NCI-H345 treated with DMSO at 0.1 percent for 48 hours (cell line): ENCODE results near the gene BRMS1.
A peak's percentile ranks its signal among the peaks of the same experiment; 100 is the strongest.

Experiments used
- DNase-seq: peaks from one replicate; lab custom pipeline; 2025; ENCODE audit not compliant: unreplicated experiment; lab: John Stamatoyannopoulos, UW

Gene BRMS1

DNA sequence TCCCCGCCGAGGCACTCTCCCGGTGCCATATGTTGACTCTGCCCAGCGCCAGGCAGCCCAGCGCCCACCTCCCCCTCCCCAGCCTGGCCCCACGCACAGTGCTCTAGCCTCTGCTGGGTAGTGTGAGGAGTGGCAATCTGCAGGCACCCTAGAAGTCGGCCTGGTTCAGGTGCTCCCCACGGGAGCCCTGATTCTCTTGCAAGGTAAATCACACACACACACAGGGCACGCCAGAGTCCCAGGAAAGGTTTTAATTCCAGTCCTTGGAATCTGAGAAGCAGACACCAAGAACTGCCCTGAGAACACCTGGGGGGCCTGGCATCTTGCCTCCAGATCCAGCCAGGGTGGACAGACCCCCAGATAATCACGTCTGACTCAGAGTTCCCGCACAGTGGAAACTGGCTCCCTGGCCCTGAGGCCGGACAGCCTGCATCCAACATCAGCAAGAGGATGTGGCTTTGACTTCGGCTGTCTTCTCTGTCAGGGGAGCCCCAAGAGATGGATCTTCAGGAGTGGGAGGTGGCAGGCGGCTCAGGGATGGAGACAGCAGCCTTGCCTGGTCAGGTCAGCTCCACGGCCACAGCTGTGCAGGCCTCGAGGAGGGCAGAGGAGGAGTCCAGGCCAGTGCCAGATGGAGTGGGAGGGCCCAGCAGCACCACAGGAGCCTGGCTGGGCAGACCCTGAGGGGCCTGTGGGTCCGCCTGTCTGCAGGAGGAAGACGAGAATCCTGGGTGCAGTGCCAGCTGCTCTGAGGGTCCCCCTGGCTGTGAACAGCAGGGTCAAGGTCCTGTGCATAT is 7.6 kb downstream of the BRMS1 start:
- no peak for DNase-seq

DNA sequence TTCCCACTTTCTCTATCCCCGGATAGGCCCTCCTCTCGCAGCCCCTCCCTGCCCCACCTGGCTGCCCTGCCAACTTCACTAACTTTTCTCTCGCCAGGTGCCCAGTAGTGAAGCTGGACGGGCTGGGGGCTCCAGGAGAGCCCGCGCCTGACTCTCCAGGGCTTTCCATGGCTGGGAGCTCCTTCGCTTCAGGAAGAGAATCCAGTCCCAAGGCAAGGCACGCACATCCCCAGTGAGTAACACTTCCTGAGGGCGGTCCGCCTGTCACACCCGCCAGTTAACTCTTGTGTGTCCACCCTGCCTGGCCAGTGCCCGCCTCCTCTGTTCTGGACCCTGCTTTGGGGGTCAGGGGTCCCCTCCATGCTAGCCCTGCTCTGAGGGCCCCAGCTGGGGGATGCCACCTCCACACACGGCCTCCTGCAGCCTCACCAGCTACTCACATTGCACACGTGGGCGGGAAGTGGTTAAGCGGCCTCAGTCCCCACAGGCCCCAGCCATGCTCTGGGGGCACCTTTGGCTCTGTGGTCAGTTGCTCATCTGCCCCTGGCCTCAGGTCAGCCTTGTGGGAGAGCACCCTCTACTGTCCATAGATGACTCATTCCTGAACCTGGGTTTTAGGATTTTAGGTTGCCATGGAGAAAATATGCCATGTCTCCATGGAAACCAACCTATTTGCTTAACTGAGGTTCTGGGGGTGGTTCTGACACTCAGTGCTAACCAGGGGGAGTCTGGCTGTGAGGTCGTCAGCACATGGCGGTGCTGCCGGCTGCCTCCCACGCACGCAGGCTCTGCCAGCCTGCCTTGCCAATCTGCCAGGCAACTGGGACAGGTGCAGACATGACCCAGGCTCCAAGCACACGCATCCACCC is 8.4 kb downstream of the BRMS1 start, which contains the start of gene RIN1:
Gene RIN1 (minus strand): TSS at position 201 of the 869 bp plus-strand sequence. CDS start 32 bp downstream, at position 169.
- no peak for DNase-seq

DNA sequence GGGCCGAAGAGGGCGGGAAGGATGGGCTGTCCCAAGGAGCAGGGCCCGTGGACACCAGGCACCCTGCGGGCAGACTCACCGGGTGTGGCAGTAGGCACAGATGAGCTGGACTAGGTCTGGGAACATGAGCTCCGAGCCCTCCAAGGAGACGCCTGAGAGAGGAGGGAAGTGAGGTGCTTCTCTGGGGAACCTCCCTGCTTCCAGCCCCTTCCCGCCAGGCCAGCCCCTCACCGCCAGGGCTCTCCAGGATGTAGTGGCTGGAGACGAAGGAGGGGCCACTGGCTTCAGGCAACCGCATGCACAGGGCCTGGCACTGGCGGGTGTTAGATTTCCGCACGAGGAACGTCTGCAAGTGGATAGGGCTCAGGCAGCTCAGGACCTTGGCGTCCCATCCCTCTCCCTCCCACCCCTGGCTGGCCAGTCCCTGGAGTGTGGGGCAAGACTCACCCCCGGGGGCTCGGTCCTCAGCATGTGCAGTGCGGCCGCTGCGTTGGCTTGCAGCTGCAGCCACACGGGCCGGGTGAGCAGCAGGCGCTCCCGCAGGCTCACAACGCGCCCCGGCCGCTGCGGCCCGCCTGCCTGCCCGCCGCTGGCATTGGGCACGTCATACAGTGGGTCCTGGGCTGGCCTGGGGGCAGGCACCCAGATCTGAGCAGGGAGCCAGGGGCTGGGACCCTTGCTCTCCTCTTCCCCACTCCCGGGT is 9.2 kb downstream of the BRMS1 start:
- no peak for DNase-seq

DNA sequence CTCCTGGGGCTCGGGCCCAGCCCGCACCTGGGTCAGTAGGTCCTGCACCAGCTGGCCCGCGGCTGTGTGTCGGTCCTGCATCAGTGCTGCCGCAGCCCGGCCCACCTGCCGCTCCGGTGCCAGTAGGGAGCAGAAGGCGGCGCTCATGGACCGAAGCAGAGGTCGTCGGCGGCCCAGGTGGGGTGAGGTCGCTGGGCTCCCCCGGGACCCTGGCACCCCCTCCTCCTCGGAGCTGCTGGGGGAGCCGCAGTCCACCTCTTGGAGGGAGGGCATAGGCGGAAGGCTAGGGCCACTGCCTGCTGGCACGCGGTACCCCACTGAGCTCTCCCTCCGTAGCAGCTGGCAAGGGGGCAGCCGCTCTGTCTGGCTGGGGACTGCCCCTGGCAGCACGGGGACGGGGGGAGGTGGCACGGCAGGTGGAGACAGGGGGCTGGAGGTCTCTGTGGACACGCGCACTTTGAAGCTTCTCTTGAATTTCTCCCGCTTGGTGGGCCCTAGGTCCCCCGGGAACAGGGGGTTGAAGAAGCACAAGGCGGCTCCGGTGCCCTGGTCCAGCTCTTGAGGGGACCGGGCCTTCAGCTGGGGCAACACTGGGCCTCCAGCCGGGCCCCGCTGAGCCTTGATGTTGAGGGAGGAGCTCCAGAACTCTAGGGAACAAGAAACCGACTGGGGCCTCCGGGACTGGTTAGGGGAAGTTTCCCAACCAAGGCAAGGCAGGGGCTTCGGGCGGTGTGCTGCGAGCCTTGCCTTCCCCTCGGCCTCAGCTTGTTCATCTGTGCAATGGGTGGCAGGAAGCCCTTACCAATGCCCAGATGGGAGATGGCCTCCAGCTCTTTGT is 10.1 kb downstream of the BRMS1 start:
- no peak for DNase-seq

DNA sequence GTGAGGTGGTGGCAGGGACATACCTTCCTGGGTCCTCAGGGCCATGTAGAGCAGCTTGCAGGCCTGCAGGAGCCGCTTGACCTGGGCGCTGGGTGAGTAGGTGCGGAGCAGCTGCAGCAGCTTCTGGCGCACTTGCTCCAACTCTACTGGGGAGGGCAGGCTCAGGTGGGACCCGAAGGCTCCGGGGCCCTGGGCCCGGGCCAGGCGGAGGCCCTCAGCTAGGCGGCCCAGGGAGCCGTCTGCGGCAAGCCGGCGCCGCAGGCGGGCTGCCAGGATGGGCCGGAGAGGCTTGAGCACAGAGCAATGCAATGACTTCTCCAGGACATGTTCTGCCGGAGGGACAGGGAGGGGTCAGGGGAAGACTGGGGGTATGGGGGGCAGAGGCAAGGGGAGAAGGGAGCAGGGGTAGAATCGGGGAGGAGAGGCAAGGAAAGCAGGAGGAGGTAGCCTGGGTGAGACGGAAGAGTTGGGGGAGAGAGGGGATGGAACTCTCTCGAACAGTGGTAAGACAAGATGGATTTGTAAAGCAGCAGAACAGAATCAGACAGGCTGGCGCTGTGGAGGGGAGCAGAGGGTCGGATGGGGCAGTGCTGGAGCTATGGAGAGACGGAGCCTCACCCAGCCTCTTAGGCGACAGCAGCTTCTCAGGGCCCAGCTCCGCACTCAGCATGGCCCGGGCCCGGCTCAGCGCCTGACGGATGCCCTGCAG is 10.9 kb downstream of the BRMS1 start:
- no peak for DNase-seq

DNA sequence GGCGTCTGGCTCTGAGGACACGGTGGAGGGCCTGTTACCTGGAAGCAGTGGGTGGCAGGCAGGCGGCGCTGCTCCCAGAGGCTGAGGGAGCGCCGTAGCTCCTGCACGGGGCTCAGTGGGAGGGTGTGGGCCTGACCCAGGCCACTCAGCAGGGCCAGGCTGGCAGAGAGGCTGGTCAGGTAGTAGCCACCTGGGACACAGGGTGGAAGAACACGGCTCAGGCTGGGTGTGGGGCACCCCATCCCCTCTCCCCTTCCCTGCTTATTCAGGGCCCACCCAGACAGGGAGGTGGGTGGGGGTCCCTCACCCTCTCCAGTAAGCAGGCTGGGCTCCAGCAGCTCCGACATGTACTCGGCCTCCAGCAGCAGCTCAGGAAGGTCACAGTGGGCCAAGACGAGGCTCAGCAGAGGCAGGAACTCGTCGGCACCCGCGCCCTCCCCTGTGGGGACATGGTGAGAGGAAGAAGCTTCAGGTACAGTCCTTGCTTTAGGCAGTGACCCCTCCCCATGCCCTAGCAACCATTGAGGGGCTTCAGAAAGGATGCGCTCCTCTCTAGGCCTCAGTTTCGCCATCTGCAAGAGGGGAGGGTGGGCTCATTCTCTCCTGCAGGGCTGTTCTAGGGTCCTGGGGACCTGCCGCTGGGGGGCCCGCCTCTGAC is 11.6 kb downstream of the BRMS1 start:
- no peak for DNase-seq

DNA sequence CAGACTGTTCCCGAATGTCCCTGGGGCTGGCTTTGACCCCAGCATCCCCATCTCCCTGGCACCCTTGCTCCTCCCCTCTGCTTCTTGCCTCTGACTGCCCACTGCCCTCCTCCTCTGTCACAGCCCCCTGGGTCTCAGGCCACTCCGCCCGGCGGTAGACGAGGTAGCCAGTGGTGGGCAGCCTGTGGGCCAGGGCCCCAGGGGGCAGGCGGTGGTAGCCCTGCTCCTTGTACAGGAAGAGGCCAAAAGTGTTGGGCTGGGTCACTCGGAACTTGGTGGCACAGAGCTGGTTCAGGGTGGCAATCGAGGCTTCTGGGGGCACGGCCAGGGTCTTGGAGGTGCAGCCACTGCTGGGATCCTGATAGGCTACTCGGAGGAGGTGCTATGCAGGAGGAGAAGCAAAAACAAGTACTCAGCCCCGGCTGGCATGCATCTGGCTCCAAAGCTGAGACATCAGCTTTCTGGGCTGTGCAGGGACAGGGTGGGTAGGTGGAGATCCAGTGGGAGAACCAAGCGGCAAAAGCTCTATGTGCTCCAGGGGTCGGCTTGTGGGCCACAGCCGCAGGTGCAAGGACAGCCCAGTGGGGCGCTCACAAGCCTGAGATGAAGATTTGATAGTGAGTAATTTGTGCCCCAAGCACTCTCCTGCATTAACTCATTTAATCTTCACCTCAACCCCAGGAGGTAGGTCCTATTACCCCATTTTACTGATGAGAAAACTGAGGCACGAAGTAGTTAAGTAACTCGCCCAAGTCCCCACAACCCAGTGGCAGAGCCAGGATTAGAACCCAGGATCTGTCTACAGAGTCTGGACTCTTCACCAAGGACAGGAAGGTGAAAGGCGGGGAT is 12.3 kb downstream of the BRMS1 start:
- DNase-seq, result no peak

DNA sequence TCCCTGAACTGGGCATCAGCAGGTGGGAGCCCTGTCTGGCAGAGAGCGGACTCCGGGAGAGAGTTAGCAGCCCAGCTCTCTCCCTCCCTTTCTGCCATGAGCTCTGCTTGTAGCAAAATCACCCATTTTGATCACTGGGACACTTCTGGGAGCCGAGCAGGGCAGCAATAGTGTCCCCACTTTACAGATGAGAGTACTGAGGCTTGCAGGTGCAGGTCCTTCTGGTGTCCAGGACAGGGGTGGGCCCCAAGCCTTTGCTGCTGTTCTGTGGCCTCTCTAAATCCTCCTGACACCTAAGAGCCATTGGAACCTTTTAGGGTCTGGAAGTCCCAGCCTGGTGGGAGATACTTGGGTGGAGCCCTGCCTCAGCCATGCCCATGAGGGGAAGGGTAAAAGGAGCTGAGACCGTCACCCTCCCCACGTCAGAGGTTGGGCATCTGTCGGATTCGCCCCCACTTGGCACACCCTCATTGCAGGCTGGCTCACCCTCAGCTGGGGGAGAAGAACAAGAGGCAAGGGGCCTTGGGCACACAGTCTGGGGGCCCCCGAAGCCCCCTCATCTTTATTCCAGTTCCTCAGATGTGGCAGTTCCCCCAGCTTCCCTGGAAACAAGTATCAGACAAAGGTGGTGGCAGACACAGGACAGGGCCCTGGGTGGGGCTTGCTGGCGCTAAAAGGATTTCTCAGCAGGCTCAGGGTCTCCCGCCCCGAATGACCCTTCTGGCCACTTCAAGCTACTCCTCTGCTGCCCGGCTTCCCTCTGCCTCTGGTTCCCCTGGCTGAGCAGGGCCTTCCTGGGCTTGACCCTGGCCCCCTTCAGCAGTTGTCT is 13.1 kb downstream of the BRMS1 start:
- DNase-seq, result no peak

DNA sequence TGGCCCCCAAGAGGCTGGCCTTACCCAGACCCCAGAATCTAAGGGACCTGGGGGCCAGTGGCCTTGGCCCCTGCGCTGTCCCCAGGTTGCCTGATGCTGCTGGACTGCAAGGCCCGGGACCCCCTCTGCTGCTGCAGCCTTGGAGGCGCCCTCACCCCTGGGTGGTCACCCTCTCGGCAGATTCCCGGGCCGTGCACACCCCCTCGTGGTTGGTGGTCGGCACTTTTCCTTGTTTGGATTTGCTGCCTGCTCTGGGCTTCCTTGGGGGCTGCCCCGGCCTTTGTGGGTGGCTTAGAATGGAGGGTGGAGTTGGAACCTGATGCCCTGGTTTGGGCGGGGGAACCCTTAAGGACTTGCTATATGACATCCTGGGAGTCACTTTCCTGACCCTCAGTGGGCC is 14.0 kb downstream of the BRMS1 start:
- no peak for DNase-seq

DNA sequence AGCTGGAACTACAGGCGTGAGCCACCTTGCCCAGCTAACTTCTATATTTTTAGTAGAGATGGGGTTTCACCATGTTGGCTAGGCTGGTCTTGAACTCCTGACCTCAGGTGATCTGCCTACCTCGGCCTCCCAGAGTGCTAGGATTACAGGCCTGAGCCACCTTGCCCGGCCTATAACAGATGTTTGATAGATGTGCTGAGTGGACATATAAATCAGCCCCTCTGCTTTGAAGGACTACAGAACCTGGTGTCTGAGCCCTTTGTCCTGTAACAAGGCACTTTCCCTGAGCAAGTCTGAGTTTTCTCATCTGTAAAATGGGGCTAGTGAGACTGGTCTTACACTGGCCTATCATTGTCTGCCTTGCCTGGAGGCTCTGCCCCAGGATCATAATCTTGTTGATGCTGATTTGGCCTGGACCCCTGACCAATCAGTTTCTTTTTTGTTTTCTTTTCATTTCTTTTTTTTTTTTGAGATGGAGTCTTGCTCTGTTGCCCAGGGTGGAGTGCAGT is 15.7 kb downstream of the BRMS1 start:
- no peak for DNase-seq

DNA sequence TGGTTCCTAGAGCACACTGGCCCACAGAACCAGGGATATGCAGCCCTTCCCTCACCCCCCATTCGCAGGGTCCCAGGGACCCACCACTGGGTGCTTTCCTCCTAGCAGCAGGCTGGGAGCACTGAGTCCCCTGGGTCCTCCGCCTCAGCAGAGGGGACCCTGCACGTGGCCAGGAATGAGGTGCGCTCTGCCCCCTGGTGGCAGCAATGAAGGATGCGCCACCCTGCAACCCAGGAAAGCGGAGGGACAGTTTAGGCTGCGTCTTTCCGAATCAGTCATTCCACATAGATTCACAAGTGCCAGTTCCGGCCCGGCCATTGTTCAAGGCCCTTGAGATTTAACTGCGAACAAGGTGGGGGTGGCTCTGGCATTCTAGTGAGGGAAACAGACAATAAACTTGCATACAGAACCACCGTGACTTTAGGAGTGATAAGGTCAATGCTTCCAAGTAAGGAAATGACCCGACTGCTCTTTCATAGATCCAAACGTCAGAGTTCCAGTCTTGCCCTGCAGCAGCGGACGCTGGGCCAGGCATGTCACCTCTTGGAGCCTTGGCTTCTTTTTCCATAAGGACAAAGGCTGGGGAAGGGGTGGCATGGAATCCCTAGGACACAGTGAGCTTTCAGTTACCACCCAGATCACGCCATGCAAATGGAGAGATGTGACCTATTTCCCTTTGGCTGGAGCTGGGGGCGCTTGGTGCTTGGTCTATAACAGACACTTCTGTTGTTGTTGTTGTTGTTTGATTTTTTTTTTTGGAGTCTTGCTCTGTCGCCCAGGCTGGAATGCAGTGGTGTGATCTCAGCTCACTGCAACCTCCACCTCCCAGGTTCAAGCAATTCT is 16.4 kb downstream of the BRMS1 start:
- peak; percentile 55 for DNase-seq

DNA sequence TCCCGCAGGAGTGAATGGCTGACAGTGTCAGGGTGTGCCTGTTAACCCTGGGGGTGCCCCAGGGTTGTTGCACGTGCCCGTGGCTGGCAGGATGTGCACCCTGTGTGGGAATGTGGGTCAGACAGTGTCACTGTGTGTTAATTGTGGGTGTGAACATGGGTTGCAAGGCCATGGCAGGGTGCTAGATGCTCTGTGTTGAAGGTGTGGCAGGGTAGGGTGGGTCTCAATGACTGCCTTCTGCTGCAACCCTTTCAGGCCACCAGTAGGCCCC is 16.9 kb downstream of the BRMS1 start:
- DNase-seq, result no peak

DNA sequence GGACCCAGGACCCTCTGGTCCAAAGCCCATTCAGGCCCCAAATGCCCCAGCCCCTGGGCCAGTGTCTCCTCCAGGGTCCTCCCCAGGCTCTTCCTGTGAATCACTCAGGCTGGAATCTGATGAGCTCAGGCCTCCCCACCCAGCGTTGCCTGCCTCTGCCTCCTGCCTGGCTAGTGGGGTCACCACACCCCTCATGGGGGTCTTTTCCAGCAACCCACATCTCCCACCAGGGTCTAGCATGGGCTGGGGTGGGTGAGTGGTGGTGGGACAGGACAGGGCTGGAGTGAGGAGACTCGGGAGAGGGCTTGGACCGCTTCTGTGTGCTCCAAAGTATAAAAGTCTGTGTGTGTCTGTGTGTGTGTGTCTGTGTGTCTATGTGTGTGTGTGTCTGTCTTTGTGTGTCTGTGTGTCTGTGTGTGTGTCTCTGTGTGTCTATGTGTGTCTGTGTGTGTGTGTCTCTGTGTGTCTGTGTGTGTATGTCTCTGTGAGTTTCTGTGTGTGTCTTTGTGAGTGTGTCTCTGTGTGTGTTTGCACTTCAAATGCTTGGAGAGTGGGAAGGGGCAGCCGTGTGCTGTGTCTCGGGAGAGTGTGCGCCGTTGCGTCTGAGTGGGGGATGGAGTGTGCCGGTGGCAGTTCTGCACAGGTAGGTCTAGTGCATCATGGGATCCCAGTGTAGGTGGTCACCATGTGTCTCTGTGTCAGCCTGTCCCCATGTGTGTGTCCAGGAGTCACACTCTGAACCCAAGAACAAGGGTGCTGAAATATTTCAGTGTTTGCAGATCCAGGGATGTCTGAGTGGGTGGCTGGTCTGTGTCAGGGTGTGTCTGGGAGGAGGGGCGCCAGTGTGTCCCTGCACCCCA is 17.5 kb downstream of the BRMS1 start:
- DNase-seq, result no peak

DNA sequence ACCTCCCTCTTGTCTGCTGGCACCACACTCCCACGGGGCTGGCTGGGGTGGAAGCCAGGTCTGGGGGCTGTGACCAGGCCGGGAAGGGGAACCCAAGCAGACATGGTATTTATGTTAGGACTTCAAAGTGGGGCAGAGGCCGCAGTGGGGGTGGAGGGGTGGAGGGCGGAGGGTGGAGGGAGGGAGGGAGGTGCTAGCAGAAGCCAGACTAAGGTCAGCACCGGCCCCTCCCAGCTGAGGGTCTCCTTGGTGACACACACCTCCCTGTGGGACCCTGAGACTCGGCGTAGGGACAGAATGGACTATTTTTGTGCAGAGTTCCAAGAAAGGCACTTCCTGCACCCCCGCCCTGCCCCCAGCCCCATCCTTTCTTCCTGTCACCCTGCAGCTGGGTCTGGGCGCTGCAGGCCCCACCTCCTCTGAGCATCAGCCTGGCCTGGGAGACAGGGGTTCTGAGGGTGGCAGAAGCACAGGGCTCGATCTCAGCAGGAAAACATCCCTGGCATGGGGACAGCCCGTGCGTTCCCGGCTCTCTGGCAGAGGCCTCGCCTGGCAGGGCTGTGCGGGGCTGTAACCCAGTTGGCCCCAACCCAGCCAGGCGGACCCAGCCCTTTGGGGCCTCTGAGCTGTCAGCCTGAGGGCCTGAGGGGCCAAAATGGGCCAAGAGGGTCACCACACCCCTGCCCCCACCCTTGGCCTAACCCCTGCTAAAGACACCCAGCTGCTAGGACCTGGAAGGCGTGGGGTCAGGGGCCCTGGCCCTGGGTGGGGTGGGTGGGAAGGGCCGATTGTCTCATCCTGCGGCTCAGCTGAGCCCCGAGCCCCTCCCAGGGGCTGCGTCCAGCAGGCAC is 18.4 kb downstream of the BRMS1 start:
- DNase-seq, result no peak

DNA sequence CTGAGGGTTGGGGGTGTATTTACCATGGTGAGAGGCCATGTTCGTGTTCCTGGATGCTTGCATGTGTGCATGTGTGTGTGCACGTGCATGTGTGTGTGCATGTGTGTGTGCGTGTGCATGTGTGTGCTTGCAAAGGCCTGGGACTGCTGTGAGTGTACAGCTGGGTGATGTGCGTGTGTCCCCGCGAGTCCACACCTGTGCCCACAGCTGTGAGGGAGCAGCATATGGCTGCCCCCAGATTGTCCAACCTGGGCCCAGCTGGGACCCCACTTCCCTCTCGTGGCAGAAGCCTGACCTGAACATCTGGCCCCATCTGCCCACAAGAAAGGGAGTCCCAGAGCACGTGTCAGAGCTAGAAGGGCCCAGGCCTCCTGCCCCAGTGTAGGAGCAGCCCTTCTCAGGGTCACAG is 19.6 kb downstream of the BRMS1 start:
- no peak for DNase-seq
